Chondrocyte (in vitro differentiated cells): ENCODE results near the gene FTCD. TPM values are rescaled to one million over a fixed set of nuclear protein-coding genes. Genes with fewer than 3 reads are reported as not detected.

Source experiments
- DNase-seq: peaks from one replicate; pipeline ENCODE4 v3.0.0; 2021; ENCODE audit warnings: mixed read lengths, low spot score
- H3K27ac Mint-ChIP-seq: one replicate; pipeline ENCODE4 v1.8.0; 2021; ENCODE audit warnings: mild to moderate bottlenecking, moderate library complexity, mixed read lengths; ENCODE audit not compliant: unreplicated experiment
- H3K27me3 Mint-ChIP-seq: 2 replicates; pipeline ENCODE4 v1.8.0; 2021; ENCODE audit warnings: low read depth, mixed read lengths
- H3K36me3 Mint-ChIP-seq: 2 replicates; pipeline ENCODE4 v1.8.0; 2021; ENCODE audit warnings: low read depth, mixed read lengths
- H3K4me1 Mint-ChIP-seq: 2 replicates; pipeline ENCODE4 v1.8.0; 2021; ENCODE audit warnings: low read depth, mild to moderate bottlenecking, mixed read lengths
- H3K4me3 Mint-ChIP-seq: one replicate; pipeline ENCODE4 v1.8.0; 2021; ENCODE audit warnings: mild to moderate bottlenecking, moderate library complexity, mixed read lengths; ENCODE audit not compliant: unreplicated experiment
- H3K9me3 Mint-ChIP-seq: 2 replicates; pipeline ENCODE4 v1.8.0; 2021; ENCODE audit warnings: low read depth, mixed read lengths
- CTCF ChIP-seq: fragments of 200-600 bp; sonication (generic); IDR thresholded peaks from 2 replicates; pipeline ENCODE4 v1.5.0; 2021; ENCODE audit warnings: antibody characterized with exemption, mild to moderate bottlenecking, moderate library complexity
- total RNA-seq: library from RNA; stranded (reverse); gene quantifications from 3 replicates; pipeline ENCODE4 v1.2.1, GENCODE V29; 2021

FTCD gene
- total RNA-seq, 1 donor from 2014 or later = 1.7 TPM

DNA sequence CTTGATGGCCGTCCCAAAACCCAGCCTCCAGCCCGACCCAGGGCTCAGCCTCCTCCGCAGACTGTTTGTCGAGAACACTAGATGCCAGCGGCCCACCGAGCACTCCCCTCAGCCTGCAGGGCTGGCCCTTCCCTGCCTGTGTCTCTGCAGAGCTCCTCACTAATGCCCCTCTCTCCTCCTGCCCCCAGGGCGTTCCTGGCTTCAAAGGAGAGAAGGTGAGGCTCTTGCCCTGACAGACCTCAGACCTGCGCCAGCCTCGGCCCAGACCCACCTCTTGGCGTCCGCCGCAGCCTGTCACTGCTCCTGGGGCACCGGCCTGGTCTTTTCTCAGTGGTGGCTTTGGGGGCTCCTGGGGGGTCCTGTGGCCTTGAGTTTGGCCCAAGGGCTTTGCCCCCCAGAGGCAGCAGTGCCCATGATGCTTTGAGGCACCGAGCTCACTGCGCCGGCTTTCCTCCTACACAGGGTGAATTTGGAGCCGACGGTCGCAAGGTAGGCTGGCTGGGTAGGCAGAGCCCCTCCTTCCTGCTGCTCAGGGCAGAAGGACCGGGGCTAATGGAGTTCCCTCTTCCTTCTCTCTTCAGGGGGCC, 39.1 kb downstream of the FTCD start:
- peaks cover 27% of the 10 kb centered on the region for H3K36me3 Mint-ChIP-seq
- TF ChIP-seq CTCF = no peak
- DNase-seq = peak; percentile 80
- H3K27ac Mint-ChIP-seq = no peak overlapping the region
- H3K9me3 Mint-ChIP-seq = no peaks in the 10 kb centered on the region
- H3K27me3 Mint-ChIP-seq = no peaks in the 10 kb centered on the region
- H3K4me1 Mint-ChIP-seq = peaks cover 5% of the 10 kb centered on the region
- H3K4me3 Mint-ChIP-seq = no peak overlapping the region

- Mint-ChIP-seq H3K27ac (no peak overlapping the region), H3K4me1 (peaks cover 5% of the 10 kb centered on the region), H3K27me3 (no peaks in the 10 kb centered on the region), H3K36me3 (peaks cover 27% of the 10 kb centered on the region), H3K4me3 (no peak overlapping the region), H3K9me3 (no peaks in the 10 kb centered on the region)
- TF ChIP-seq CTCF = no peak
- peak; percentile 64 for DNase-seq
Measured at GRCh38 chr21:46115441-46116188, 39.8 kb downstream of the FTCD start.

- no peaks in the 10 kb centered on the region for H3K27me3 Mint-ChIP-seq
- H3K27ac Mint-ChIP-seq = no peak overlapping the region
- H3K36me3 Mint-ChIP-seq = peaks cover 29% of the 10 kb centered on the region
- no peaks in the 10 kb centered on the region for H3K9me3 Mint-ChIP-seq
- peaks cover 5% of the 10 kb centered on the region for H3K4me1 Mint-ChIP-seq
- peak; percentile 52 for DNase-seq
- TF ChIP-seq CTCF = no peak
- H3K4me3 Mint-ChIP-seq = no peak overlapping the region
Measured at GRCh38 chr21:46114963-46115362, 40.4 kb downstream of the FTCD start.

DNA sequence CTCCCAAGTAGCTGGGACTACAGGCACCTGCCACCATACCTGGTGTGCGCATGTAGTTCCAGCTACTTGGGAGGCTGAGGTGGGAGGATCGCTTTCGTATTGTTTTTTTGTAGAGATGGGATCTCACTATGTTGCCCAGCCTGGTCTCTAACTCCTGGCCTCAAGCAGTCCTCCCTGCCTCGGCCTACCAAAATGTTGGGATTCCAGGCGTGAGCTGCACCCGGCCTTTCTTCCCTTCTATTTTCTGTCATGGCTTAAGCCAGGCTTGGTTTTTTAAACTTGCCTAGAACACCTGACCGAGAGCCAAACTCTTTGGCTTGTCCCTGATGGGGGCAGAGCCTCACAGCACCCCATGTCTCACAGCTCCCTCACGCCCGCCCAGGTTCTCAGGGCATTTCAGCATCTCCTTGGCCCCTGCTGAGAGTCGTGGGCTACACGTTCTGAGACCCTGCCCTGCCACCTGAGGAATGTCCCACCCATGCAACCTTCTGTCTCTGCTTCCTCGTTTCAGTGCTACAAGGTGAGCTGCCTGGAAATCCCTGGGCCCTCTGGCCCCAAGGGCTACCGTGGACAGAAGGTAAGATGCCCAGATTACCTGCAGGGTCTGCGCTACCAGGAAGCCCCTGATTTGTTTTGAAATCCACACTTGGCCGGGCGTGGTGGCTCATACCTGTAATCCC, 41.7 kb downstream of the FTCD start:
- Mint-ChIP-seq H3K4me3 (no peak overlapping the region), H3K36me3 (peaks cover 27% of the 10 kb centered on the region), H3K27me3 (no peaks in the 10 kb centered on the region), H3K9me3 (no peaks in the 10 kb centered on the region), H3K27ac (no peak overlapping the region), H3K4me1 (peaks cover 5% of the 10 kb centered on the region)
- DNase-seq = peak; percentile 52
- no peak for TF ChIP-seq CTCF

GRCh38 chr21:46112725-46113215, 42.6 kb downstream of the FTCD start:
- Mint-ChIP-seq H3K4me3 (no peak overlapping the region), H3K4me1 (peaks cover 8% of the 10 kb centered on the region), H3K27me3 (no peaks in the 10 kb centered on the region), H3K27ac (no peak overlapping the region), H3K36me3 (peaks cover 30% of the 10 kb centered on the region), H3K9me3 (no peaks in the 10 kb centered on the region)
- DNase-seq = peak; percentile 81
- TF ChIP-seq CTCF = no peak
